ENCODE data around the gene MAP2K6. TPM values are rescaled to one million over a fixed set of nuclear protein-coding genes. Genes with fewer than 3 reads are reported as not detected.

The MAP2K6 gene
- total RNA-seq, 1 experiment from 2014 or later, result 9.6 TPM

DNA sequence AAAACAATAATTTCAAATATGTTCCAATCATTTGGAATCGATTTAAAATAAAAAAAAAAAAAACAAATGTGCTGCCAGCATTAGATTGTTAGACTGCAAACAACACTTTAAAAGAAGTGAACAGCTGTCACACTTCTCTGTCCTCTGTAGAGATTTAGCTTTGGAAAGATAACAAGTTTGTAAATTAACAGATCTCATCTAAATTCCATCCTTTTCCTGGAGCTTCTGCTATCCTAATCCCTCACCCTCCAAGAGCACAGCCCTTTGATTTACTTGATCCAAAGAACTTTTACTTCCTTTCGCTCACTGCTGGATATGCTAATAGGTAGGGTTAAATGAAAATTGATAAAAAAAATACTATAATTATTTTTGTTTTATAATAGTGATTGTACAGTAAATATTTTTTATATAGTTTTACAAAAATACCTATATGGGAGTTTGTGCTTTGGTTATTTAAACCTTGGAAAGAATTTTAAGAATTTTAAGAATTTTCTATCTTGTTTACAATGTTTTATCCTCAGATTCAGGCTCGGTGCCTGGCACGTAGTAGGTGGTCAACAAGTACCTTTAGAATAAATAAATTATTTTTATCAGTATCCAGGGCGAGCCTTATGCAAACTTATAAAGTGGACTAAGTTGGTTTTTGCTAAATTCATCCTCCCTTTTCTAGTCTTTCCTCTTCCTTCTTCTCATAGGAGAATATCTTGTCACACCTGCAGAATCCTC is 21.6 kb downstream of the MAP2K6 start:
- Mint-ChIP-seq H3K4me1 (ENCODE audit: low read depth, unreplicated experiment) (peaks cover 10% of the 10 kb centered on the region), H3K27ac (ENCODE audit: unreplicated experiment) (no peak overlapping the region), H3K4me3 (ENCODE audit: unreplicated experiment) (no peak overlapping the region), H3K27me3 (ENCODE audit: insufficient read depth, unreplicated experiment) (no peaks in the 10 kb centered on the region), H3K36me3 (ENCODE audit: insufficient read depth, unreplicated experiment) (no peaks in the 10 kb centered on the region), H3K9me3 (ENCODE audit: unreplicated experiment) (no peaks in the 10 kb centered on the region)
- Histone ChIP-seq H3K9me3 (no peaks in the 10 kb centered on the region), H3K4me3 (ENCODE audit: low read depth, low read length) (no peak overlapping the region), H3K4me1 (no peaks in the 10 kb centered on the region), H3K27me3 (replicated peaks; ENCODE audit: control insufficient read depth, insufficient read depth, low read length) (no peaks in the 10 kb centered on the region), H3K36me3 (ENCODE audit: control insufficient read depth, insufficient read depth, low read length) (no peaks in the 10 kb centered on the region)
- BruUV-seq (replicated peaks), result no TSS peak
- POLR2A ChIA-PET, result no interaction called here
- CTCF ChIA-PET, result no interaction called here
- intact Hi-C loops (cut with micrococcal nuclease; ENCODE audit: unreplicated experiment), result no loop called here
- DNase-seq, result no peak
- TF ChIP-seq CTCF (IDR thresholded peaks at IDR 0.05; ENCODE audit: insufficient read depth in 1 of 2, low read depth in 1 of 2, low read length in 1 of 2, severe bottlenecking in 1 of 2, unreplicated experiment in 1 of 2), result no peak

DNA sequence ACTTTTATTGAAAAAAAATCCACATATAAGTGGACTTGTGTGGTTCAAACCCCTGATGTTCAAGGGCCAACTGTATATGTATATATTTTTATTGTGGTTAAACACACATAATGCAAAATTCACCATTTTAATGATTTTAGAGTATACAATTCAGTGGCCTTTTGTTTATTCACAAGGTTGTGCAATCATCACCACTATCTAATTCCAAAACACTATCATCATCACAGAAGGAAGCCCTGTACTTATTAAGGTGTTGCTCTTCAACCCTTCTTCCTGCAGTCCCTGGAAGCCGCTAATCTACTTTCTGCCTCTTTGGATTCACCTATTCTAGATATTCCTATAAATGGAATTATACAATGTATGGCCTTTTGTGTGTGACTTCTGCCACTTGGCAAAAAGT is 23.0 kb downstream of the MAP2K6 start:
- intact Hi-C loops (cut with micrococcal nuclease; ENCODE audit: unreplicated experiment), result no loop called here
- Mint-ChIP-seq H3K4me3 (ENCODE audit: unreplicated experiment) (no peak overlapping the region), H3K36me3 (ENCODE audit: insufficient read depth, unreplicated experiment) (no peaks in the 10 kb centered on the region), H3K4me1 (ENCODE audit: low read depth, unreplicated experiment) (peaks cover 10% of the 10 kb centered on the region), H3K9me3 (ENCODE audit: unreplicated experiment) (no peaks in the 10 kb centered on the region), H3K27me3 (ENCODE audit: insufficient read depth, unreplicated experiment) (no peaks in the 10 kb centered on the region), H3K27ac (ENCODE audit: unreplicated experiment) (no peak overlapping the region)
- Histone ChIP-seq H3K4me1 (peaks cover 2% of the 10 kb centered on the region; the same call in 1 of the 2 replicates), H3K27me3 (replicated peaks; ENCODE audit: control insufficient read depth, insufficient read depth, low read length) (no peaks in the 10 kb centered on the region), H3K9me3 (no peaks in the 10 kb centered on the region), H3K4me3 (ENCODE audit: low read depth, low read length) (no peak overlapping the region), H3K36me3 (ENCODE audit: control insufficient read depth, insufficient read depth, low read length) (no peaks in the 10 kb centered on the region)
- no peak for DNase-seq
- no TSS peak for BruUV-seq (replicated peaks)
- TF ChIP-seq CTCF (IDR thresholded peaks at IDR 0.05; ENCODE audit: insufficient read depth in 1 of 2, low read depth in 1 of 2, low read length in 1 of 2, severe bottlenecking in 1 of 2, unreplicated experiment in 1 of 2), result no peak
- POLR2A ChIA-PET, result no interaction called here
- CTCF ChIA-PET, result no interaction called here

GRCh38 chr17:69438776-69439175 is 24.3 kb downstream of the MAP2K6 start:
- Histone ChIP-seq H3K4me3 (ENCODE audit: low read depth, low read length) (no peak overlapping the region), H3K27me3 (replicated peaks; ENCODE audit: control insufficient read depth, insufficient read depth, low read length) (no peaks in the 10 kb centered on the region), H3K9me3 (no peaks in the 10 kb centered on the region), H3K4me1 (peaks cover 9% of the 10 kb centered on the region; the same call in 1 of the 2 replicates), H3K36me3 (ENCODE audit: control insufficient read depth, insufficient read depth, low read length) (no peaks in the 10 kb centered on the region)
- ChIA-PET POLR2A (no interaction called here), CTCF (no interaction called here)
- BruUV-seq (replicated peaks), result no TSS peak
- Mint-ChIP-seq H3K9me3 (ENCODE audit: unreplicated experiment) (no peaks in the 10 kb centered on the region), H3K36me3 (ENCODE audit: insufficient read depth, unreplicated experiment) (no peaks in the 10 kb centered on the region), H3K27ac (ENCODE audit: unreplicated experiment) (no peak overlapping the region), H3K4me3 (ENCODE audit: unreplicated experiment) (no peak overlapping the region), H3K4me1 (ENCODE audit: low read depth, unreplicated experiment) (peaks cover 10% of the 10 kb centered on the region), H3K27me3 (ENCODE audit: insufficient read depth, unreplicated experiment) (no peaks in the 10 kb centered on the region)
- intact Hi-C loops (cut with micrococcal nuclease; ENCODE audit: unreplicated experiment), result no loop called here
- no peak for DNase-seq
- TF ChIP-seq CTCF (IDR thresholded peaks at IDR 0.05; ENCODE audit: insufficient read depth in 1 of 2, low read depth in 1 of 2, low read length in 1 of 2, severe bottlenecking in 1 of 2, unreplicated experiment in 1 of 2), result no peak
